Mesothelial cell of epicardium (in vitro differentiated cells): ENCODE data around the gene COL5A1. TPM values are rescaled to one million over a fixed set of nuclear protein-coding genes. Genes with fewer than 3 reads are reported as not detected.
A peak's percentile ranks its signal among the peaks of the same experiment; 100 is the strongest.

ENCODE experiments used
- DNase-seq, 2 experiments: peaks; one replicate each; pipeline ENCODE4 v3.0.0; 2021; ENCODE audit warnings: low spot score in 2 of 2; ENCODE audit not compliant: unreplicated experiment in 2 of 2
- H3K27ac Mint-ChIP-seq: 2 replicates; pipeline ENCODE4 v1.8.0; 2021; ENCODE audit warnings: mixed read lengths
- H3K27me3 Mint-ChIP-seq: 2 replicates; pipeline ENCODE4 v1.8.0; 2021; ENCODE audit warnings: low read depth, mixed read lengths
- H3K36me3 Mint-ChIP-seq: 2 replicates; pipeline ENCODE4 v1.8.0; 2021; ENCODE audit warnings: mixed read lengths
- H3K4me1 Mint-ChIP-seq: 2 replicates; pipeline ENCODE4 v1.8.0; 2021; ENCODE audit warnings: mixed read lengths
- H3K4me3 Mint-ChIP-seq: 2 replicates; pipeline ENCODE4 v1.8.0; 2021; ENCODE audit warnings: mild to moderate bottlenecking, moderate library complexity, mixed read lengths
- H3K9me3 Mint-ChIP-seq: 2 replicates; pipeline ENCODE4 v1.8.0; 2021; ENCODE audit warnings: mixed read lengths
- CTCF ChIP-seq: fragments of 200-600 bp; sonication (generic); IDR thresholded peaks from one replicate; pipeline ENCODE4 v1.5.0; 2021; ENCODE audit warnings: antibody characterized with exemption; ENCODE audit not compliant: unreplicated experiment
- total RNA-seq: library from RNA; stranded (reverse); gene quantifications from 3 replicates; pipeline ENCODE4 v1.2.1, GENCODE V29; 2021

Gene COL5A1
- total RNA-seq, 1 donor from 2014 or later: 605 TPM

GRCh38 chr9:134722120-134722701, 80.6 kb downstream of the COL5A1 start:
- Mint-ChIP-seq H3K9me3 (no peaks in the 10 kb centered on the region), H3K4me1 (peaks cover 4% of the 10 kb centered on the region), H3K27me3 (no peaks in the 10 kb centered on the region), H3K36me3 (no peaks in the 10 kb centered on the region), H3K27ac (peak overlapping the region; percentile 9), H3K4me3 (no peak overlapping the region)
- DNase-seq: no peak
- TF ChIP-seq CTCF: no peak

- Mint-ChIP-seq H3K36me3 (peaks cover 2% of the 10 kb centered on the region), H3K27me3 (no peaks in the 10 kb centered on the region), H3K4me3 (no peak overlapping the region), H3K27ac (no peak overlapping the region), H3K9me3 (no peaks in the 10 kb centered on the region), H3K4me1 (peaks cover 4% of the 10 kb centered on the region)
- DNase-seq: no peak
- no peak for TF ChIP-seq CTCF
Observed at GRCh38 chr9:134723037-134723436, 81.4 kb downstream of the COL5A1 start.

GRCh38 chr9:134723491-134724190, 82.0 kb downstream of the COL5A1 start:
- no peak for DNase-seq
- TF ChIP-seq CTCF: no peak
- Mint-ChIP-seq H3K4me3 (no peak overlapping the region), H3K27me3 (no peaks in the 10 kb centered on the region), H3K36me3 (peaks cover 5% of the 10 kb centered on the region), H3K9me3 (no peaks in the 10 kb centered on the region), H3K27ac (no peak overlapping the region), H3K4me1 (peaks cover 4% of the 10 kb centered on the region)

GRCh38 chr9:134724202-134724911, 82.8 kb downstream of the COL5A1 start:
- no peak for TF ChIP-seq CTCF
- H3K4me1 Mint-ChIP-seq: peaks cover 4% of the 10 kb centered on the region
- no peak overlapping the region for H3K27ac Mint-ChIP-seq

GRCh38 chr9:134724912-134725604, 83.5 kb downstream of the COL5A1 start:
- H3K4me3 Mint-ChIP-seq: no peak overlapping the region
- H3K27me3 Mint-ChIP-seq: no peaks in the 10 kb centered on the region
- H3K9me3 Mint-ChIP-seq: no peaks in the 10 kb centered on the region
- H3K27ac Mint-ChIP-seq: no peak overlapping the region
- peaks cover 4% of the 10 kb centered on the region for H3K4me1 Mint-ChIP-seq
- H3K36me3 Mint-ChIP-seq: peaks cover 9% of the 10 kb centered on the region
- DNase-seq: no peak
- no peak for TF ChIP-seq CTCF

More at GRCh38 chr9:134724202-134724911, 82.8 kb downstream of the COL5A1 start:
- no peaks in the 10 kb centered on the region for H3K27me3 Mint-ChIP-seq
- H3K36me3 Mint-ChIP-seq: peaks cover 9% of the 10 kb centered on the region
- H3K9me3 Mint-ChIP-seq: no peaks in the 10 kb centered on the region
- no peak overlapping the region for H3K4me3 Mint-ChIP-seq
- DNase-seq: no peak
